Loucy (cell line): ENCODE results near the gene TEDC1.

Experiments used
- CTCF ChIP-seq: fragments of 200-600 bp; sonication (generic); conservative IDR thresholded peaks from 2 replicates; pipeline ENCODE4 v1.5.1; 2014; ENCODE audit warnings: mild to moderate bottlenecking, antibody characterized with exemption, low read length
- EZH2phosphoT487 ChIP-seq: fragments of 200-600 bp; IDR thresholded peaks from 2 replicates; pipeline ENCODE4 v1.6.1; 2018; ENCODE audit warnings: antibody characterized with exemption, mild to moderate bottlenecking, moderate library complexity, borderline replicate concordance

DNA sequence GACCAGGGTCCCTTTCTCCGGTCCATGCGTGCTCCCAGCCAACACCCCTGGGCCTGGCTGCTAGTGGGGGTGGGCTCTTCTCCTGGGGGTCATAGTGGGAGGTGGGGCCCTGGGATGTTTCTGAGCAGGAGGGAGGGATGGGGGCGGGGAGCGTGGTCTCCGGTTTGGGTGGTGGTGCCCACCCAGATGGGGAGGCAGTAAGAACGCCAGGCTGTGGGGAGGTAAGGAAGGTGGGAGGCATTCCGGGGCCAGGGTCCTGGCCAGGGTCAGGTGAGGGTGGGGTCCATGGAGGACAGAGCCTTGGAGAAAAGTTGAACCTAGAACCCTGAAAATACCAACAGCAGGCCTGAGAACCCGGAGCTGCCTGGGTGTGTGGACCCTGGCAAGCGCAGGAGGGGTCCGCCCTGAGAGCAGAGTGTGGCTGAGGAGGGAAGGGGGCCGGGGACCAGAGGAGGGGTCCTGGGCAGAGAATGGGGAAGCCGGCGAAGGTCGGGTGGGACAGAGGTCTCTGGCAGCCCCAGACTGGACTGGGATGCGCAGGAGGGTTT lies 10.8 kb upstream of the TEDC1 start:
- TF ChIP-seq CTCF (no peak), EZH2phosphoT487 (no peak)
